ENCODE data around the gene SDK1.
A peak's percentile ranks its signal among the peaks of the same experiment; 100 is the strongest.
"Not testable (repeated sequence)": the region's sequence is repeated elsewhere in the genome, so short reads cannot be mapped to it uniquely, and the experiment has no call there.

The SDK1 gene

GRCh38 chr7:4215176-4215720 is 914.2 kb downstream of the SDK1 start:
- no peak overlapping the region for H3K27ac ChIP-seq (ENCODE audit: poor library complexity, severe bottlenecking)
- H3K36me3 ChIP-seq (ENCODE audit: low read depth) = no peaks in the 10 kb centered on the region
- DNase-seq (ENCODE audit: low spot score) (no peak), ATAC-seq (ENCODE audit: low read depth) (no peak)
- no peak overlapping the region for H3K4me3 ChIP-seq (ENCODE audit: severe bottlenecking)
- no peak for TF ChIP-seq CTCF (IDR thresholded peaks at IDR 0.05; ENCODE audit: poor library complexity, severe bottlenecking)
- no peaks in the 10 kb centered on the region for H3K4me1 ChIP-seq (ENCODE audit: insufficient read depth, poor library complexity, severe bottlenecking)
- H3K9me3 ChIP-seq (ENCODE audit: severe bottlenecking) = no peaks in the 10 kb centered on the region
- no peaks in the 10 kb centered on the region for H3K27me3 ChIP-seq (ENCODE audit: insufficient read depth, poor library complexity, severe bottlenecking)

- H3K9me3 ChIP-seq (ENCODE audit: severe bottlenecking) = no peaks in the 10 kb centered on the region
- no peak overlapping the region for H3K4me3 ChIP-seq (ENCODE audit: severe bottlenecking)
- peak; percentile 41; the same call in 1 of the 3 replicates for ATAC-seq (ENCODE audit: low read depth)
- no peaks in the 10 kb centered on the region for H3K27me3 ChIP-seq (ENCODE audit: insufficient read depth, poor library complexity, severe bottlenecking)
- H3K36me3 ChIP-seq (ENCODE audit: low read depth) = no peaks in the 10 kb centered on the region
- TF ChIP-seq CTCF (IDR thresholded peaks at IDR 0.05; ENCODE audit: poor library complexity, severe bottlenecking) = no peak
- H3K27ac ChIP-seq (ENCODE audit: poor library complexity, severe bottlenecking) = no peak overlapping the region
- H3K4me1 ChIP-seq (ENCODE audit: insufficient read depth, poor library complexity, severe bottlenecking) = no peaks in the 10 kb centered on the region
- no peak for DNase-seq (ENCODE audit: low spot score)
Measured at GRCh38 chr7:4216016-4216415, 915.0 kb downstream of the SDK1 start.

- H3K9me3 ChIP-seq (ENCODE audit: severe bottlenecking); H3K4me1 ChIP-seq (ENCODE audit: insufficient read depth, poor library complexity, severe bottlenecking); H3K27me3 ChIP-seq (ENCODE audit: insufficient read depth, poor library complexity, severe bottlenecking); ATAC-seq (ENCODE audit: low read depth); DNase-seq (ENCODE audit: low spot score); H3K27ac ChIP-seq (ENCODE audit: poor library complexity, severe bottlenecking); H3K36me3 ChIP-seq (ENCODE audit: low read depth); H3K4me3 ChIP-seq (ENCODE audit: severe bottlenecking): not testable (repeated sequence)
Measured at GRCh38 chr7:4217126-4217660, 916.1 kb downstream of the SDK1 start.

GRCh38 chr7:4218481-4218880 is 917.4 kb downstream of the SDK1 start:
- no peak for DNase-seq (ENCODE audit: low spot score)
- Histone ChIP-seq H3K4me1 (ENCODE audit: insufficient read depth, poor library complexity, severe bottlenecking) (no peaks in the 10 kb centered on the region), H3K9me3 (ENCODE audit: severe bottlenecking) (no peaks in the 10 kb centered on the region), H3K27me3 (ENCODE audit: insufficient read depth, poor library complexity, severe bottlenecking) (no peaks in the 10 kb centered on the region), H3K27ac (ENCODE audit: poor library complexity, severe bottlenecking) (no peak overlapping the region), H3K36me3 (ENCODE audit: low read depth) (no peaks in the 10 kb centered on the region), H3K4me3 (ENCODE audit: severe bottlenecking) (no peak overlapping the region)
- no peak for TF ChIP-seq CTCF (IDR thresholded peaks at IDR 0.05; ENCODE audit: poor library complexity, severe bottlenecking)
- ATAC-seq (ENCODE audit: low read depth) = no peak

- H3K4me3 ChIP-seq (ENCODE audit: severe bottlenecking) = no peak overlapping the region
- H3K4me1 ChIP-seq (ENCODE audit: insufficient read depth, poor library complexity, severe bottlenecking) = no peaks in the 10 kb centered on the region
- no peaks in the 10 kb centered on the region for H3K27me3 ChIP-seq (ENCODE audit: insufficient read depth, poor library complexity, severe bottlenecking)
- DNase-seq (ENCODE audit: low spot score) (no peak), ATAC-seq (ENCODE audit: low read depth) (no peak)
- TF ChIP-seq CTCF (IDR thresholded peaks at IDR 0.05; ENCODE audit: poor library complexity, severe bottlenecking) = no peak
- no peaks in the 10 kb centered on the region for H3K9me3 ChIP-seq (ENCODE audit: severe bottlenecking)
- no peak overlapping the region for H3K27ac ChIP-seq (ENCODE audit: poor library complexity, severe bottlenecking)
- no peaks in the 10 kb centered on the region for H3K36me3 ChIP-seq (ENCODE audit: low read depth)
Measured at GRCh38 chr7:4220011-4220410, 919.0 kb downstream of the SDK1 start.

All from RWPE2 (cell line).